ENCODE results near the gene HDAC5. TPM values are rescaled to one million over a fixed set of nuclear protein-coding genes. Genes with fewer than 3 reads are reported as not detected.

HDAC5 gene
- total RNA-seq, 3 donors from 2014 or later = 18.9 to 48.3 (median 32.4) TPM

DNA sequence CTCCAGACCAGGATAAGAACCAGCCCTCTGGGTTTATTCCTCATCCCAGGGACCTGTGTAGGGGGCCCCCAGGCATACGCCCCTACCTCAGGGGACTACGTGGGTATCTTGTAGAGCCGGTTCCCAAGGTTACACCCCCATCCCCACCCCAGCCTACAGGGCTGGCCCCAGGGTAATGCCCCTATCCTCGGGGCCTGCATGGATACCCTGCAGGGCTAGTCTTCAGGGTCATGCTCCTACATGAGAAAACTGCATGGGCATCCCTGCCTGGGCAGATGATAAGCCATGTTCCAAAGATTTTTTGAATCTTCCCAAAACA, 14.2 kb downstream of the HDAC5 start:
- DNase-seq (no peak), ATAC-seq (no peak)
- H3K4me1 ChIP-seq (ENCODE audit: low read depth) = peaks cover 37% of the 10 kb centered on the region
- no peak overlapping the region for H3K4me3 ChIP-seq
- no peaks in the 10 kb centered on the region for H3K9me3 ChIP-seq
- TF ChIP-seq, protein P1, sequence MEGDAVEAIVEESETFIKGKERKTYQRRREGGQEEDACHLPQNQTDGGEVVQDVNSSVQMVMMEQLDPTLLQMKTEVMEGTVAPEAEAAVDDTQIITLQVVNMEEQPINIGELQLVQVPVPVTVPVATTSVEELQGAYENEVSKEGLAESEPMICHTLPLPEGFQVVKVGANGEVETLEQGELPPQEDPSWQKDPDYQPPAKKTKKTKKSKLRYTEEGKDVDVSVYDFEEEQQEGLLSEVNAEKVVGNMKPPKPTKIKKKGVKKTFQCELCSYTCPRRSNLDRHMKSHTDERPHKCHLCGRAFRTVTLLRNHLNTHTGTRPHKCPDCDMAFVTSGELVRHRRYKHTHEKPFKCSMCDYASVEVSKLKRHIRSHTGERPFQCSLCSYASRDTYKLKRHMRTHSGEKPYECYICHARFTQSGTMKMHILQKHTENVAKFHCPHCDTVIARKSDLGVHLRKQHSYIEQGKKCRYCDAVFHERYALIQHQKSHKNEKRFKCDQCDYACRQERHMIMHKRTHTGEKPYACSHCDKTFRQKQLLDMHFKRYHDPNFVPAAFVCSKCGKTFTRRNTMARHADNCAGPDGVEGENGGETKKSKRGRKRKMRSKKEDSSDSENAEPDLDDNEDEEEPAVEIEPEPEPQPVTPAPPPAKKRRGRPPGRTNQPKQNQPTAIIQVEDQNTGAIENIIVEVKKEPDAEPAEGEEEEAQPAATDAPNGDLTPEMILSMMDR (IDR thresholded peaks at IDR 0.05) = no peak
- intact Hi-C loops (cut with DNase I, micrococcal nuclease) = loop anchor here in 1 of 2 donors (5.0 kb wide), 1 partner anchor 37 kb away; the partner anchor contains the start of gene G6PC3
- H3K36me3 ChIP-seq (ENCODE audit: low read depth) = no peaks in the 10 kb centered on the region

DNA sequence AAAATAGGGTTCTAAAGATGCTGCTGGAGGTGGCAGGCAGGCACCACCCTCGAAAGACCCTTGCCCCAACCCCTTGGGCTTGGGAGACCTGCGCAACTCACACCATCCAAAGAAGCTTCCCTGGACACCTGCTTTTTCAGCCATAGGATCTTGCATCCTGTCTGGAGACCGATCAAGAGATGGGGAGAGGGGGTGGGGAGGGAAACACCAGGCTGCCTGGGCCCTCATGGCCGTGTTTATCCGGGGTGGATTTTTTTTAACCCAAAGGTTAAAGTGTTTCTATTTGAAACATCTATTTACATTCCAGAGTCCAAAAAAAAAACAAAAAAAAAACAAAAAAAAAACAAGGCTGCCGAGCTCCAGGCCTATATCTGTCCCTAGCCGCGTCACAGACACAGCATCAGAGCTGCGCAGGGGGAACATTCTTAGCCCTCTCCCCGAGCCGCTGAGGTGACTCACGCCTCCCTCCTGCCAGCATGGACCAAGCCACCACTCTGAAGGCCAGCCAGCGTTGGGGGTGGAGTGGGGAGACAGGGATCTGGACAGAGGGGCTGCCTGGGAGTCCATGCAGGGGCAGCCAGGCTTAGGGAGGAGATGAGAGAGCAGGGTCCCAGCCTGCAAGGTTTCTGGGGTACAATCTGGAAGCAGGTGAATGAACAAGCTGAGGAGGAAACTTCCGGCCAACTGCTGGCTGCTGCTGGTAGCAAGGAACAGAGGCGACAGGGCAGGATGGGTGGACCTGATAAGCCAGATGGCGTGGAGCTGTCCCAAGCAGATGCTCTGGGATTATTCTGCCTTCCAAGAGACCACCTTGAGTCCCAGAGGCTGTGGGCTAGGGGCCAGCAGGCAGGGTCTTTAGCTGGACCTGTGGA, 14.8 kb downstream of the HDAC5 start:
- Histone ChIP-seq H3K4me1 (ENCODE audit: low read depth) (peaks cover 37% of the 10 kb centered on the region), H3K9me3 (no peaks in the 10 kb centered on the region), H3K4me3 (no peak overlapping the region), H3K36me3 (ENCODE audit: low read depth) (no peaks in the 10 kb centered on the region)
- TF ChIP-seq, protein P1 (IDR thresholded peaks at IDR 0.05) = no peak
- ATAC-seq = peak; percentile 40
- peak; percentile 62 to 79 (median 75) for DNase-seq
- intact Hi-C loops (cut with DNase I, micrococcal nuclease) = loop anchor here in 1 of 2 donors (5.0 kb wide), 1 partner anchor 36 kb away; the partner anchor contains the start of gene G6PC3

DNA sequence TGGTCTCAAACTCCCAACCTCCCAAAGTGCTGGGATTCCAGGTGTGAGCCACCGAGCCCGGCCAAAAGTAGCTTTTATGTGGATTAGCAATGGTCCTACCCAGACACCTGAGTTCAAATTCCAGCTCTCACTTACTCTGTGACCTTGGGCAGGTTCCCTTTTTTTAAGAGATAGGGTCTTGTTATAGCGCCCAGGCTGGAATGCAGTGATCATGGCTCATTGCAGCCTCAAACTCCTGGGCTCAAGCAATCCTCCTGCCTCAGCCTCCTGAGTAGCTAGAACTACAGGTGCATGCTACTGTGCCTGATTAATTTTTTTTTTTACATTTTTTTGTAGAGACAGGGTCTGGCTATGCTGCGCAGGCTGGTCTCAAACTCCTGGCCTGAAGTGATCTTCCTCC, 16.6 kb downstream of the HDAC5 start:
- Histone ChIP-seq H3K9me3 (no peaks in the 10 kb centered on the region), H3K36me3 (ENCODE audit: low read depth) (no peaks in the 10 kb centered on the region), H3K4me3 (no peak overlapping the region), H3K4me1 (ENCODE audit: low read depth) (peaks cover 35% of the 10 kb centered on the region)
- DNase-seq = no peak
- TF ChIP-seq, protein P1 (IDR thresholded peaks at IDR 0.05) = no peak
- no peak for ATAC-seq
- intact Hi-C loops (cut with DNase I, micrococcal nuclease) = loop anchor here in 1 of 2 donors (5.0 kb wide), 1 partner anchor 34 kb away; the partner anchor contains the start of gene G6PC3

DNA sequence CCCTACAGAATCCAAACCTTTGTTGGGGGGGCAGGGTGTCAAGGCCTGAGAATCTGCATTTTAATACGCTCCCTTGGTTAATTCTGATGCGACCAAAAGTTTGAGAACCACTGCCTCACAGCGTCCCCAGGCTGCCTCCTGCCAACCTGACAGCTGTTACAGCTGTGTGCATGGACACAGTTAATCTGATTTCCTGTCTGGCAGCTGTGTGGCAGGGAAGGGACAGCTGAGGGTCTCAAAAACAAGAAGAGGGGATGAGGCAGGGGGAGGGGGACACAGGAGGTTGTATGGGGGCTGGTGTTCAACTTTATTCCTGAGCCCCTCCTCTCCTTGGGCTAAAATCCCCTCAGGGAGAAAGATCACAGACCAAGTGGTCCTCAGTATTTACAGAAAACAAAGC, 17.5 kb downstream of the HDAC5 start:
- ATAC-seq (no peak), DNase-seq (no peak)
- intact Hi-C loops (cut with DNase I, micrococcal nuclease) = loop anchor here in 1 of 2 donors (5.0 kb wide), 1 partner anchor 34 kb away; the partner anchor contains the start of gene G6PC3
- H3K9me3 ChIP-seq = no peaks in the 10 kb centered on the region
- H3K36me3 ChIP-seq (ENCODE audit: low read depth) = no peaks in the 10 kb centered on the region
- H3K4me1 ChIP-seq (ENCODE audit: low read depth) = peaks cover 26% of the 10 kb centered on the region
- TF ChIP-seq, protein P1 (IDR thresholded peaks at IDR 0.05) = no peak
- H3K4me3 ChIP-seq = no peak overlapping the region

DNA sequence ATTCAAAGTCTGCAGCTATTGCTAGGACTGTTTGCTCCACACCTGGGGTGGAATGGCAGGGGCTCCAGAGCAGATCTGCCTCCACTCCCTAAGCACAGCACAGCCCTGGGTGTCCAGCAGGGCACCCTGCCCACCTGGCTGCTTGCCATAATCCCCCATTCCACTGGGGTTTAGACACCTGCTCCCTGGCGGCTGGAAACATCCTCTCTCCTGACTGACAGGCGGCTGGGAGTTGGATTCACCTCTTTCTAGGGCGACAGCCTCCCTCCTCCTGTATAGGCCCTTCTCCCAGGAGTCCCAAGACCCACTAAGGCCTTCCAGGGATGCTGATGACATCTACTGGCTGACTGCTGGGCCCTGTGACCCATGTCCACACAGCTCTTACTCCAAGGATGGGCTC, 18.0 kb downstream of the HDAC5 start:
- no peak for DNase-seq
- H3K4me3 ChIP-seq = no peak overlapping the region
- ATAC-seq = no peak
- intact Hi-C loops (cut with DNase I, micrococcal nuclease) = loop anchor here in 1 of 2 donors (5.0 kb wide), 1 partner anchor 33 kb away; the partner anchor contains the start of gene G6PC3
- TF ChIP-seq, protein P1 (IDR thresholded peaks at IDR 0.05) = no peak
- peaks cover 21% of the 10 kb centered on the region for H3K4me1 ChIP-seq (ENCODE audit: low read depth)
- H3K9me3 ChIP-seq = no peaks in the 10 kb centered on the region
- H3K36me3 ChIP-seq (ENCODE audit: low read depth) = no peaks in the 10 kb centered on the region
